GM18873 (cell line): ENCODE measurements around the gene ATF6.

Source experiments
- ATAC-seq: cut with Tn5 transposase; IDR thresholded peaks from one replicate; pipeline ENCODE4 v1.9.1; 2021; ENCODE audit warnings: mild to moderate bottlenecking, moderate library complexity, moderate number of reproducible peaks; ENCODE audit not compliant: unreplicated experiment, low FRiP score

Gene ATF6

GRCh38 chr1:161987303-161987702 lies 221.2 kb downstream of the ATF6 start:
- no peak for ATAC-seq

DNA sequence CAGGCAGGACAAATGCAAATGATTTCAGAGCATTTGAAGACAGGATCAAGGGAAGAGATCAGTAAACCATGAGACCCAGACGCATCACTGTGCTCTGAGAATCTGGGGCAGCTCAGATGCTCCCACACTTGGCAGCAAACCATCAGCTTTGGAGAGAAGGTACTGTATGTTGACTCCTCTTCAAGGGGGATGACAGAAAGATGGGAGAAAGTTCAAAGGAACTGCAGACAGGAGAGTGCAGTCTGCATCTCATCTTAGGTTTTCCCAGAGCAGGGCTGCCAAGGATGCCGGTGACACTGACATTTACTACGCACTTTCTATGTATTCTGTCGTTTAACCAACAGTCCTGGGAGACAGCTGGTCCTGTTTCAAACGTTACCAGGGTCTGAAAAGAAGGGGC lies 221.8 kb downstream of the ATF6 start:
- no peak for ATAC-seq

- ATAC-seq = no peak
Observed at GRCh38 chr1:161988413-161988812, 222.3 kb downstream of the ATF6 start.

DNA sequence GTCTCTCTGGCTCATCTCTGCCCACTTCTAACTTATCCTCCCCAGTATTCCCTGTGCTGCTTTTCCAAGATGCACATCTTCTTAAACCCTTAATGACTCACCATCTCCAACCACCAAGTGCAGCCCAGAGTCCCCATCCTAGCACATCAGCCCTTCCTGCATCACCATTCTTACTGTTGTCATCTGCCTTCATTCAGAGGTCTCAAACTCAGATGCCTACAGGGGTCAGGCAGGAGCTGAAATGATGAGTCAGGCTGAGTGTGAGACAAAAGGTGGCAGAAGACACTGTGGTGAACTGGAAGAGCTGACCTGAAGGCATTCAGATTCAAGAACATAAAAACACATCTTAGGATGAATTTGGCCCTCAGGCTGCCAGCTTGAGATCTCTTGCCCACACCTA lies 223.0 kb downstream of the ATF6 start:
- no peak for ATAC-seq

- no peak for ATAC-seq
Observed at GRCh38 chr1:161989786-161990185, 223.7 kb downstream of the ATF6 start.

GRCh38 chr1:161993576-161993975 lies 227.5 kb downstream of the ATF6 start:
- ATAC-seq = no peak

GRCh38 chr1:161994175-161994668 lies 228.1 kb downstream of the ATF6 start:
- ATAC-seq = no peak

GRCh38 chr1:161997152-161997551 lies 231.0 kb downstream of the ATF6 start:
- no peak for ATAC-seq

DNA sequence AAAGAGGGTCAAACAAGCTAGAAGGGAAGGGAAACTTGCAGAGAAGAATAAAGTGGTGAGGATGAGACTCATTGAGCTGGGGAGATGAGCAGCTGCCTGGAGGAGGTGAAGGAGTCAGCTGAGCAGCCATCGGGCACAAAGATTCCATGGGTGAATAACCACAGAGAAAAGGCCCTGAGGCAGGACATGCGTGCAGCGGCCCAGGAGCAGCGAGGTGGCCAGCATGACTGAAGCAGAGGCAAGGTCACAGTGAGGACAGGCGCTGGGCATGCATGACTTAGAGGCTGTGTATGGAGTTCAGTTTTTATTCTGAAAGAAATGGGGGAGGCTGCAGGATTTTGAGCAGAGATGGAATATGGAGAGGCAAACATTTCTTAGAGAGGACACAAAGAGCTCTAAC lies 232.7 kb downstream of the ATF6 start:
- no peak for ATAC-seq

DNA sequence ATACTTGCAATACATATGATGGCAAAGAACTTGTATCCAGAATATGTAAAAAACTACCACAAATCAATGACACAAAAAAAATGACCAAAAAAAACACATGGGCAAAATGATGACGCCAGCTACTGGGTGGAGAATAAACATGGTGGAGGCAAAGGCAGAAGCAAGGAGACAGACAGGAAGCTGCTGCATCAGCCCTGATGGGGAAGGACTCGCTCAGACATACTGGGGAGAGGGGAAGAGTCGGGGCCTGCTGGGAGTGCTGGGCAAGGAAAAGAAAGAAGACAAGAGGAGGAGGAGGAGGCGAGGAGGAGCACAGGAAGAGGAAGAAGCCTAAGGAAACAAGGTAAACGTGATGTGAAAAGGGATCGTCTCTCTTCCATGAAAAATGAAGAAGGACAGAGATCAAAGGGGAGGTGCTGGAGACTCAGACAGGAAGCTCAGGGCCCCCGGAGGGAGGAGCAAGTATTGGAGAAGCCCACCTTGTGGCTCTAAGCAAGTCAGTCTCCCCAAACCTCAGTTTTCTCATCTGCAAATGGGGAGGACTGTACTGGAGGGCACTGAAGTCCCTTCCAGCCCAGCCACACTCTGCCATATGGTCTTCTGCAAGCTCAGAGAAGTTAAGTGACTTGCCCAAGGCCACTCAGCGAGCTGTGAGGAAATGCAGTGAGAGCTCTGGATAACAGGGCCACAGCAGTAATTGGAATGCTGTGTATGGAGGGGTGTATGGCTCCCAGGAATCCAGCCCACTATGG lies 233.4 kb downstream of the ATF6 start:
- ATAC-seq = no peak

DNA sequence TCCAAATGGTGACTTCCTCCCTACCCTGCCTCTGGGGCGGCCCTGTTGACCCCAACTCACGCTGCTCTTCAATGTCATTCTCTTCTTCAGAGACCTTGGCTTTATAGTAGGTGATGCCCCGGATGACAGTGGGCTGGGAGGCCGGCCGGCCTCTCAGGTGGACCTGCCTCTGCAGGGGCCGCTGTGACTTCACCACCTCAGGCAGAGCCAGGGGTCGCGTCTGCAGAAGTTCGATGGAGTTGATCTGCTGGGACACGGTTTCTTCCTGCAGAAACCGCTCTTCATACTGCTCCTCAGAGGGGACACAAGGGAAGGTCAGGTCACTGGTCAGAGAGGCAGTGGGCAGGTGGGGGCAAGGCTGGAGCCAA lies 233.9 kb downstream of the ATF6 start:
- ATAC-seq = no peak

DNA sequence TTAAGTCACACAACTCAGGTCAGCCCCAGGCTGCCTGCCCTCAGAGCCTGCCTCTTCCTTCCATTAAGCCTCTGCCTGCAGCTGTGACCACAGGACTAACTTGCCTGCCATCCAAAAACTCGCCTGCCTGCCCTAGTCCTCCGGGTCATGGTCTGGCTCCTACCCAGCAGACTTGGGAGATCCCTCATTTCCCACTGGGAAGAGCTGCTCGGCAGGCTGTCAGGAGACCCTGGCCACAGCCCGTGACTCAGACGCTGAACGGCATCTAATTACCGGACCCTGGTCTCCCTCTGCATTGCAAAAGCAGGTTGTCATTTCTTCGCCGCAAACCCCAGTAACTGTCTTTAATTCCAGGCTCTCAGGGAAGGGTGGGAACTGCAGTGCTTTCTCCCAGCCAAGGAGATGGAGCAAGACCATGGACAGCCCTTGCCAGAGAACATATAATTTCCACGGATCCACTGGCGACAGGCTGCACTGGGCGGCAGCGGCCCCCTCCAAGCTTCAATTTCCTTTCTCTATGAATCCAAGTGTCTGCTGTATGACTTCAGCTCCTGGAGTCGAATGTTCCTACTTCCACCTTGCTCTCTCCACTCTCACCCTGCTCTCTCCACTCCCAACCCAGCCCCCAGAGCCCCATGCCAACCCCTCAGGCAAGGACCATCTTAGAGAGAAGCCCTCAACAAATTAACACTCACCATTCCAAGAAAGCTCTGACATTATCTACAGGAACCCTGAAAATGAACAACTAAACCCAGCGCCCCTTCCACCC lies 237.1 kb downstream of the ATF6 start:
- no peak for ATAC-seq

DNA sequence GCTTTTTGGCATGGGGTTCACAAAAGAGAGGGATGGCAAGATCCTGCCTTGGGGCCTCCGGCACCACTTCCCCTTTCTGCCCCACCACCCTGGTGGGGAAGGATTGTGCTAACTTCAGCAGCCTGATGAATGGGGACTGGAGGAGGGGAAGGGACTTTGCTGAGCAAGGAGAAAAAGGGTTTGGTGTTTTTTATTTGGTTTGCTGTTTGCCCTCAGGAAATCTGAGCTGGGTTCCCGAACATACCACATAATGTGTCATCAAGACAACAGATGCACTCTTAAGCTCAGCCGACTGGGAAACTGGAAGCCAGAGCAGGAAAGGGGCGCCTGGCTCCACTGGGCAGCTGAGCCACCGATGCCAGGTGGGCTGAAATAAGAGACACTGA lies 237.7 kb downstream of the ATF6 start:
- no peak for ATAC-seq

DNA sequence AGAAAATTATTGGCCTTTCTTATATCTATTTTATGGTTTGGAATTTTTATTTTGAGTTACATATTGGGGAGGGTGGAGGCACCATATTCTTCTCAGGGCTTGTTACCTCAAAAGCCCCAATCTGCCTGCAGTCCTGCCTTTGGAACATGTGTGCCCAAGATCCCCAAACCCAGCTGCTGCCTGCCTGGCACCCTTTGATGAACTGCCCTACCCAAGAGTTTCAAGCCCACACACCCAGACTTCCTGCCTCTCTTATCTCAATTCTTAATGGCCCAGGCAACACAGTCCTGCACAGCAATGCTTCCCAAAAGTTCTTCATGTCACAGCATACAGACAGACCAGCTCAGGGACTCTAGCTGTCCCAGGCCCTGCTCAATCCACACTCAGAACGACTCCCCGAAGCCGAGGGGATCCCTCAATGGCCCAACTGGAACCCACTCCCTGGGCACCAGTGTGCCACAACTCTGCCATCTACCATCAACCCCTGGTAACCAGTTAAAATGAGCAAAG lies 238.4 kb downstream of the ATF6 start:
- ATAC-seq = no peak

GRCh38 chr1:162006081-162006480 lies 240.0 kb downstream of the ATF6 start:
- no peak for ATAC-seq

GRCh38 chr1:162007466-162007865 lies 241.3 kb downstream of the ATF6 start:
- ATAC-seq = no peak

GRCh38 chr1:162008799-162009198 lies 242.7 kb downstream of the ATF6 start:
- ATAC-seq = no peak

- ATAC-seq = no peak
Observed at GRCh38 chr1:162009501-162010174, 243.5 kb downstream of the ATF6 start.

- no peak for ATAC-seq
Observed at GRCh38 chr1:162010175-162010506, 244.0 kb downstream of the ATF6 start.

DNA sequence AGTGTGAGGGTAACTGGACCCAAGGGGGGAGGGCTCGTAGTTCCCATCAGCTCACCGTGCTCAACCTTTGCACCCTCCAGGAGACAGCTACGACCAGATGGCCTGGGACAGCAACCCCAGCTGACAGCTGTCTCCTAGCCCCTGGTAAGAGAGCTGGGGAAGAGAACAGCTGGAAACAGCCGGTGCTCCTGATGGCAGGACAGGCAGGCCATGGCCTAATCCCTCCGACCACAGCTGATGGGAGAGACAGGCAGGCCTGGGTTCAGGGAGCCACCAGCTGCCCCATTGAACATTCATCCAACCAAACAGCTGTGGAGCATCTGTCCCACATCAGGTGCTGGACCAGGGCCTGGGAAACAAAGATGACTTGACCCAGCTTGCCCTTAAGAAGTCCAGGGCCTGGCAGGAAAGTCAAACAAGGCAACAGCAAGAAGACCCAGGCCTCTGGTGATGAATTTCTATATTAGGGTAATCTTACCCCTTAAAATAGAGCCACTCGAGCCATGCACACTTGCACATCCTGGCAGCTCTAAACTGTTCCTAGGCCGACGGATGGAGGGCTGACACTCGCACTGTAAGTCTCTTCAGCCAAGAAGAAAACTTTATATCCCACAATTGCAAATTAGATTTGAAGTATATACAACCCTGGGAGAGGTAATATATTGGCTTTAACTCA lies 245.4 kb downstream of the ATF6 start:
- ATAC-seq = no peak

DNA sequence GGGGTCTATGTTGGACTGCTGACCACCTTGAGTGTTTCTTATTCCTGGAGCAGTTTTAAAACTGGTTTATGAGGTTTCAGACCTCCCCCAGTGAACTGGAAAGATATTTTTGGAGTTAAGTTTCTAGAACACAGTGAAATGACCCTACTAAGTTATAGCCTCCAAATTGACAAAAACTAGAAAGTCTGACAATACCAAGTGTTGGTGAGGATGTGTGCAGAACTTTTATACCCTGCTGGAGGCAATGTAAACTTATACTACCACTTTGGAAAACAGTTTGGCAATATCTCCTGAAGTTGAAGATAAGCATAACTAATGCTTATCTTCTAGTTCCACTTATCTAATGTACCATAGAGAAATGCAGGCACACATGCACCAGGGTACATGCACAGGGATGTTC lies 247.2 kb downstream of the ATF6 start:
- ATAC-seq = no peak
